Osteocyte (in vitro differentiated cells): Measurements from ENCODE around the gene PPL. TPM values are rescaled to one million over a fixed set of nuclear protein-coding genes. Genes with fewer than 3 reads are reported as not detected.

ENCODE experiments used
- DNase-seq: peaks from one replicate; pipeline ENCODE4 v3.0.0; 2021; ENCODE audit warnings: mixed read lengths; ENCODE audit not compliant: unreplicated experiment; ENCODE audit errors: extremely low spot score
- H3K27ac Mint-ChIP-seq: one replicate; pipeline ENCODE4 v1.8.0; 2021; ENCODE audit warnings: mild to moderate bottlenecking, mixed read lengths; ENCODE audit not compliant: unreplicated experiment
- H3K27me3 Mint-ChIP-seq: one replicate; pipeline ENCODE4 v1.8.0; 2021; ENCODE audit warnings: mixed read lengths; ENCODE audit not compliant: unreplicated experiment
- H3K36me3 Mint-ChIP-seq: one replicate; pipeline ENCODE4 v1.8.0; 2021; ENCODE audit warnings: mixed read lengths; ENCODE audit not compliant: unreplicated experiment
- H3K4me1 Mint-ChIP-seq: one replicate; pipeline ENCODE4 v1.8.0; 2021; ENCODE audit warnings: mixed read lengths; ENCODE audit not compliant: unreplicated experiment
- H3K4me3 Mint-ChIP-seq: one replicate; pipeline ENCODE4 v1.8.0; 2021; ENCODE audit warnings: mild to moderate bottlenecking, moderate library complexity, mixed read lengths; ENCODE audit not compliant: unreplicated experiment
- H3K9me3 Mint-ChIP-seq: one replicate; pipeline ENCODE4 v1.8.0; 2021; ENCODE audit warnings: mixed read lengths; ENCODE audit not compliant: unreplicated experiment
- CTCF ChIP-seq: fragments of 200-600 bp; sonication (generic); IDR thresholded peaks from 2 replicates; pipeline ENCODE4 v1.5.0; 2021; ENCODE audit warnings: antibody characterized with exemption, mild to moderate bottlenecking, moderate library complexity
- total RNA-seq: library from RNA; stranded (reverse); gene quantifications from 2 replicates; pipeline ENCODE4 v1.2.1, GENCODE V29; 2021

PPL gene
- total RNA-seq, 1 donor from 2014 or later, result 10.3 TPM

DNA sequence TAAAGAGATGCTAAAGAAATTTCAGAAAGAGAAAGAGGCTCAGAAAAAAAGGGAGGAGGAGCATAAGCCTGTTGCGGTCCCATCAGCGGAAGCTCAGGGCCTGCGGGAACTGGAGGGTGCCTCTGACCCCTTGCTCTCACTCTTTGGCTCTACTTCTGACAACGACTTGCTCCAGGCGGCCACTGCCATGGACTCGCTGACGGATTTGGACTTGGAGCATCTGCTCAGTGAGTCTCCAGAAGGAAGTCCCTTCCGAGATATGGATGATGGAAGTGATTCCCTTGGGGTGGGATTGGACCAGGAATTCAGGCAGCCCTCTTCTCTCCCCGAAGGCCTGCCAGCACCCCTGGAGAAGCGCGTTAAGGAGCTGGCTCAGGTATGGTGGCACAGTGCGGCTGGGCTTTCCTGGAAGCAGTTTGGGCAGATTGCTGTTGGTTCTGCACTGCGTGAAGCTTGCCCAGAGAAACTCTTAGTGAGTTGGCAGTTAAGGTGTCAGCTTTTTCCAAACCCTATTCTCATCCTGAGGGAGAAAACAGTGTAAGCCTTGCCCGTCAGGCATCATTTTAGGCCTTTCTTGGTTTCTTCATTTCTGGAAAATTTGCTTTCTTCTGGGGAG lies 76.1 kb downstream of the PPL start:
- Mint-ChIP-seq H3K4me1 (peaks cover 13% of the 10 kb centered on the region), H3K9me3 (no peaks in the 10 kb centered on the region), H3K27ac (no peak overlapping the region), H3K36me3 (peaks cover 49% of the 10 kb centered on the region), H3K4me3 (no peak overlapping the region), H3K27me3 (no peaks in the 10 kb centered on the region)
- no peak for DNase-seq
- no peak for TF ChIP-seq CTCF

- no peaks in the 10 kb centered on the region for H3K9me3 Mint-ChIP-seq
- peaks cover 13% of the 10 kb centered on the region for H3K4me1 Mint-ChIP-seq
- no peak for TF ChIP-seq CTCF
- H3K27me3 Mint-ChIP-seq, result no peaks in the 10 kb centered on the region
- peak overlapping the region; percentile 71 for H3K27ac Mint-ChIP-seq
- H3K36me3 Mint-ChIP-seq, result peaks cover 50% of the 10 kb centered on the region
- no peak for DNase-seq
- H3K4me3 Mint-ChIP-seq, result no peak overlapping the region
Observed at GRCh38 chr16:4859900-4860255, 77.1 kb downstream of the PPL start.

GRCh38 chr16:4859190-4859899 lies 77.6 kb downstream of the PPL start:
- H3K36me3 Mint-ChIP-seq, result peaks cover 45% of the 10 kb centered on the region

GRCh38 chr16:4855804-4856203 lies 81.1 kb downstream of the PPL start:
- H3K4me3 Mint-ChIP-seq, result no peak overlapping the region
- H3K36me3 Mint-ChIP-seq, result peaks cover 45% of the 10 kb centered on the region

More at GRCh38 chr16:4859190-4859899, 77.6 kb downstream of the PPL start:
- no peak for TF ChIP-seq CTCF
- Mint-ChIP-seq H3K4me3 (no peak overlapping the region), H3K27me3 (no peaks in the 10 kb centered on the region), H3K9me3 (no peaks in the 10 kb centered on the region), H3K4me1 (peaks cover 13% of the 10 kb centered on the region), H3K27ac (peak overlapping the region; percentile 71)
- no peak for DNase-seq

More at GRCh38 chr16:4855804-4856203, 81.1 kb downstream of the PPL start:
- no peak overlapping the region for H3K27ac Mint-ChIP-seq
- TF ChIP-seq CTCF, result no peak
- no peak for DNase-seq
- peaks cover 29% of the 10 kb centered on the region for H3K4me1 Mint-ChIP-seq
- no peaks in the 10 kb centered on the region for H3K27me3 Mint-ChIP-seq
- no peaks in the 10 kb centered on the region for H3K9me3 Mint-ChIP-seq
